NCI-H524 (cell line): ENCODE data around the gene TUFM.
"Not testable (repeated sequence)": the region's sequence is repeated elsewhere in the genome, so short reads cannot be mapped to it uniquely, and the experiment has no call there.

Source experiments
- DNase-seq, 2 experiments: peaks; one replicate each; lab custom pipeline; 2025; lab: John Stamatoyannopoulos, UW

The TUFM gene

GRCh38 chr16:28846080-28846932 lies at the start of gene TUFM:
TSS of gene TUFM (minus strand) at chr16:28846348. CDS start at chr16:28846269, 79 bp downstream.
- DNase-seq: peak; percentile 99

- no peak for DNase-seq
Measured at GRCh38 chr16:28895609-28896008, 49.5 kb upstream of the TUFM start.

- no peak for DNase-seq
Measured at GRCh38 chr16:28893291-28893690, 47.1 kb upstream of the TUFM start.

GRCh38 chr16:28891964-28892890 lies 46.1 kb upstream of the TUFM start:
- no peak for DNase-seq

GRCh38 chr16:28890355-28890754 lies 44.2 kb upstream of the TUFM start:
- DNase-seq: not testable (repeated sequence)

- no peak for DNase-seq
Measured at GRCh38 chr16:28886945-28887344, 40.8 kb upstream of the TUFM start.

- DNase-seq: no peak
Measured at GRCh38 chr16:28884045-28884444, 37.9 kb upstream of the TUFM start.

GRCh38 chr16:28883221-28883996 lies 37.3 kb upstream of the TUFM start:
- no peak for DNase-seq

- DNase-seq: no peak
Measured at GRCh38 chr16:28882551-28883160, 36.5 kb upstream of the TUFM start.

GRCh38 chr16:28881565-28881964 lies 35.4 kb upstream of the TUFM start:
- not testable (repeated sequence) for DNase-seq

- DNase-seq: no peak
Measured at GRCh38 chr16:28880955-28881354, 34.8 kb upstream of the TUFM start.

- DNase-seq: no peak
Measured at GRCh38 chr16:28880589-28880915, 34.4 kb upstream of the TUFM start.

- peak; percentile 95 for DNase-seq
Measured at GRCh38 chr16:28879841-28880588, 33.9 kb upstream of the TUFM start.

GRCh38 chr16:28879261-28879840 lies 33.2 kb upstream of the TUFM start:
- peak in 1 of 2 experiments; percentile 61 for DNase-seq

GRCh38 chr16:28878083-28878926 lies 32.2 kb upstream of the TUFM start, which contains the start of gene ATP2A1:
TSS of gene ATP2A1 (plus strand) at chr16:28878488. CDS start at chr16:28878672, 184 bp downstream.
- DNase-seq: no peak

GRCh38 chr16:28877655-28878000 lies 31.5 kb upstream of the TUFM start:
- DNase-seq: no peak

- DNase-seq: no peak
Measured at GRCh38 chr16:28876973-28877654, 31.0 kb upstream of the TUFM start.

- DNase-seq: no peak
Measured at GRCh38 chr16:28876019-28876659, 30.0 kb upstream of the TUFM start.
